Measurements from ENCODE around the gene CCDC85B.

- TF ChIP-seq RAD21 (conservative IDR thresholded peaks at IDR 0.05) = no peak
- TF ChIP-seq, protein P1, sequence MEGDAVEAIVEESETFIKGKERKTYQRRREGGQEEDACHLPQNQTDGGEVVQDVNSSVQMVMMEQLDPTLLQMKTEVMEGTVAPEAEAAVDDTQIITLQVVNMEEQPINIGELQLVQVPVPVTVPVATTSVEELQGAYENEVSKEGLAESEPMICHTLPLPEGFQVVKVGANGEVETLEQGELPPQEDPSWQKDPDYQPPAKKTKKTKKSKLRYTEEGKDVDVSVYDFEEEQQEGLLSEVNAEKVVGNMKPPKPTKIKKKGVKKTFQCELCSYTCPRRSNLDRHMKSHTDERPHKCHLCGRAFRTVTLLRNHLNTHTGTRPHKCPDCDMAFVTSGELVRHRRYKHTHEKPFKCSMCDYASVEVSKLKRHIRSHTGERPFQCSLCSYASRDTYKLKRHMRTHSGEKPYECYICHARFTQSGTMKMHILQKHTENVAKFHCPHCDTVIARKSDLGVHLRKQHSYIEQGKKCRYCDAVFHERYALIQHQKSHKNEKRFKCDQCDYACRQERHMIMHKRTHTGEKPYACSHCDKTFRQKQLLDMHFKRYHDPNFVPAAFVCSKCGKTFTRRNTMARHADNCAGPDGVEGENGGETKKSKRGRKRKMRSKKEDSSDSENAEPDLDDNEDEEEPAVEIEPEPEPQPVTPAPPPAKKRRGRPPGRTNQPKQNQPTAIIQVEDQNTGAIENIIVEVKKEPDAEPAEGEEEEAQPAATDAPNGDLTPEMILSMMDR (IDR thresholded peaks at IDR 0.05; ENCODE audit: poor library complexity, severe bottlenecking) = peak; percentile 55
Measured at GRCh38 chr11:65851083-65851579, 39.3 kb upstream of the CCDC85B start.

Measured in neural cell (in vitro differentiated cells).